Keratinocyte (primary cell): ENCODE measurements around the gene ITIH2. TPM values are rescaled to one million over a fixed set of nuclear protein-coding genes. Genes with fewer than 3 reads are reported as not detected.
A peak's percentile ranks its signal among the peaks of the same experiment; 100 is the strongest.

ENCODE experiments used
- DNase-seq: peaks from one replicate; pipeline ENCODE4 v3.0.0-alpha.2; 2011; ENCODE audit warnings: low read depth, missing footprints, low spot score
- FAIRE-seq: peaks from 2 replicates; lab custom pipeline; 2011; peaks lifted over from hg19 to GRCh38; lab: Jason Lieb, UNC
- H2AFZ ChIP-seq: 2 replicates; pipeline ENCODE4 v1.6.0; 2012; ENCODE audit warnings: low read length, control low read depth, inconsistent platforms; ENCODE audit not compliant: control insufficient read depth
- H3K27ac ChIP-seq: 2 replicates; pipeline ENCODE4 v1.5.1; 2011; ENCODE audit warnings: low read length; ENCODE audit not compliant: control insufficient read depth, insufficient read depth
- H3K27me3 ChIP-seq: 3 replicates; pipeline ENCODE4 v1.6.0; 2011; ENCODE audit warnings: low read length; ENCODE audit not compliant: control insufficient read depth, insufficient read depth; ENCODE audit errors: extremely low read depth
- H3K36me3 ChIP-seq, 2 experiments: 2 replicates in 1 of 2; 3 replicates in 1 of 2; pipeline ENCODE4 v1.5.1; 2011; ENCODE audit warnings: low read length in 2 of 2, mild to moderate bottlenecking in 1 of 2; ENCODE audit not compliant: control insufficient read depth in 2 of 2, insufficient read depth in 2 of 2; ENCODE audit errors: extremely low read depth in 1 of 2
- H3K4me1 ChIP-seq: 3 replicates; pipeline ENCODE4 v1.5.1; 2011; ENCODE audit warnings: low read length; ENCODE audit not compliant: control insufficient read depth, insufficient read depth; ENCODE audit errors: extremely low read depth
- H3K4me2 ChIP-seq: 3 replicates; pipeline ENCODE4 v1.6.0; 2011; ENCODE audit warnings: low read depth, low read length; ENCODE audit not compliant: control insufficient read depth, insufficient read depth; ENCODE audit errors: extremely low read depth
- H3K4me3 ChIP-seq, 3 experiments: fragments of 200-600 bp in 1 of 3; sonication (generic) in 1 of 3; 2 replicates in 2 of 3; 3 replicates in 1 of 3; pipeline ENCODE4 v1.5.1; 2011 to 2016; ENCODE audit warnings: low read length in 3 of 3, mild to moderate bottlenecking in 3 of 3, control low read depth in 2 of 3, inconsistent platforms in 1 of 3, low read depth in 1 of 3, mixed read lengths in 1 of 3, mixed run types in 1 of 3, moderate library complexity in 1 of 3; ENCODE audit not compliant: control insufficient read depth in 2 of 3, insufficient read depth in 2 of 3; ENCODE audit errors: extremely low read depth in 1 of 3
- H3K79me2 ChIP-seq: 2 replicates; pipeline ENCODE4 v1.6.0; 2012; ENCODE audit warnings: low read length; ENCODE audit not compliant: control insufficient read depth, insufficient read depth
- H3K9ac ChIP-seq: 3 replicates; pipeline ENCODE4 v1.6.0; 2011; ENCODE audit warnings: low read length; ENCODE audit not compliant: control insufficient read depth, insufficient read depth; ENCODE audit errors: extremely low read depth
- H3K9me1 ChIP-seq: 3 replicates; pipeline ENCODE4 v1.6.0; 2011; ENCODE audit warnings: low read length; ENCODE audit not compliant: control insufficient read depth, insufficient read depth; ENCODE audit errors: extremely low read depth
- H3K9me3 ChIP-seq: 2 replicates; pipeline ENCODE4 v1.5.1; 2012; ENCODE audit warnings: low read depth, low read length; ENCODE audit not compliant: control insufficient read depth
- H4K20me1 ChIP-seq: 3 replicates; pipeline ENCODE4 v1.6.0; 2011; ENCODE audit warnings: low read length; ENCODE audit not compliant: control insufficient read depth, insufficient read depth; ENCODE audit errors: extremely low read depth
- CTCF ChIP-seq, 3 experiments: IDR thresholded peaks in 1 of 3; conservative IDR thresholded peaks in 1 of 3; optimal IDR thresholded peaks in 1 of 3; 2 replicates in 2 of 3; 3 replicates in 1 of 3; pipeline versions ENCODE3 to v1.5.1; 2011; ENCODE audit warnings: low read length in 3 of 3, mild to moderate bottlenecking in 3 of 3, moderate library complexity in 2 of 3, control low read depth in 1 of 3, inconsistent platforms in 1 of 3; ENCODE audit not compliant: insufficient read depth in 2 of 3; ENCODE audit errors: extremely low read depth in 1 of 3
- EZH2 ChIP-seq: IDR thresholded peaks from one replicate; pipeline ENCODE4 v1.6.1; 2012; ENCODE audit warnings: inconsistent platforms, mild to moderate bottlenecking, low read length, moderate library complexity
- dilution Hi-C: fragments of 300-500 bp; cut with MboI; formaldehyde crosslinking; loops from one replicate; pipeline ENCODE4 v1.7.0; 2020; ENCODE audit warnings: low sequenced_read_pairs; ENCODE audit not compliant: extremely low pct_ligation_motif_present
- polyA plus RNA-seq, 5 experiments: library from polyadenylated mRNA; depleted of rRNA in 3 of 5; stranded (reverse) in 3 of 5; stranded (forward) in 1 of 5; unstranded in 1 of 5; fragments of >200 nt; gene quantifications; 1 replicate in 1 of 5; 2 replicates in 3 of 5; 3 replicates in 1 of 5; pipeline versions ENCODE4 v1.2.1 to v1.2.3, GENCODE V29; 2011 to 2012; ENCODE audit warnings: missing spikeins in 2 of 5, low read depth in 1 of 5, low replicate concordance in 1 of 5

ITIH2 gene
- polyA plus RNA-seq, 1 donor (not counting 4 experiments of a cell fraction or from before 2014, with no cell fraction given): not detected

- no peaks in the 10 kb centered on the region for H3K27me3 ChIP-seq
- peaks cover 90% of the 10 kb centered on the region for H3K79me2 ChIP-seq
- H3K9me3 ChIP-seq: no peaks in the 10 kb centered on the region
- H3K4me2 ChIP-seq: peak overlapping the region; percentile 93
- no peak for DNase-seq
- TF ChIP-seq EZH2: no peak
- TF ChIP-seq CTCF (optimal IDR thresholded peaks at IDR 0.05 in 1 of 3, IDR thresholded peaks at IDR 0.05 in 1 of 3, conservative IDR thresholded peaks at IDR 0.05 in 1 of 3; ENCODE audit: extremely low read depth in 1 of 3, insufficient read depth in 2 of 3, low read length in 3 of 3): no peak
- no peaks in the 10 kb centered on the region for H3K9me1 ChIP-seq
- dilution Hi-C loops: no loop called here
- peak overlapping the region; percentile 98 to 100 (median 98) for H3K4me3 ChIP-seq
- H3K9ac ChIP-seq: peak overlapping the region; percentile 94
- peaks cover 11% of the 10 kb centered on the region for H4K20me1 ChIP-seq
- H3K36me3 ChIP-seq: peaks cover 2 to 4% of the 10 kb centered on the region in 2 experiments
- no peak overlapping the region for H2AFZ ChIP-seq
- H3K27ac ChIP-seq: peak overlapping the region; percentile 88
- no peak for FAIRE-seq
- peaks cover 22% of the 10 kb centered on the region for H3K4me1 ChIP-seq
Observed at GRCh38 chr10:7786430-7786829, 83.3 kb downstream of the ITIH2 start.

GRCh38 chr10:7787150-7787856, 84.2 kb downstream of the ITIH2 start:
- dilution Hi-C loops: no loop called here
- FAIRE-seq: no peak

More at GRCh38 chr10:7787150-7787856, 84.2 kb downstream of the ITIH2 start:
- H3K27ac ChIP-seq: peak overlapping the region; percentile 88
- no peaks in the 10 kb centered on the region for H3K27me3 ChIP-seq
- H3K9me1 ChIP-seq: peaks cover 2% of the 10 kb centered on the region
- peak overlapping the region; percentile 98 to 100 (median 98) for H3K4me3 ChIP-seq
- H2AFZ ChIP-seq: peak overlapping the region; percentile 99
- H4K20me1 ChIP-seq: peaks cover 16% of the 10 kb centered on the region
- no peak for TF ChIP-seq EZH2
- TF ChIP-seq CTCF (optimal IDR thresholded peaks at IDR 0.05 in 1 of 3, IDR thresholded peaks at IDR 0.05 in 1 of 3, conservative IDR thresholded peaks at IDR 0.05 in 1 of 3; ENCODE audit: extremely low read depth in 1 of 3, insufficient read depth in 2 of 3, low read length in 3 of 3): no peak
- H3K4me2 ChIP-seq: peak overlapping the region; percentile 93
- DNase-seq: no peak
- H3K9ac ChIP-seq: peak overlapping the region; percentile 94
- H3K4me1 ChIP-seq: peaks cover 25% of the 10 kb centered on the region
- H3K9me3 ChIP-seq: no peaks in the 10 kb centered on the region
- peaks cover 2 to 7% of the 10 kb centered on the region in 2 experiments for H3K36me3 ChIP-seq
- peaks cover 95% of the 10 kb centered on the region for H3K79me2 ChIP-seq
